ENCODE measurements around the gene CDKN2B-AS1. TPM values are rescaled to one million over a fixed set of nuclear protein-coding genes. Genes with fewer than 3 reads are reported as not detected.

Gene CDKN2B-AS1
- total RNA-seq, 4 donors from 2014 or later, result 0.38 to 0.56 TPM; not detected in 2

DNA sequence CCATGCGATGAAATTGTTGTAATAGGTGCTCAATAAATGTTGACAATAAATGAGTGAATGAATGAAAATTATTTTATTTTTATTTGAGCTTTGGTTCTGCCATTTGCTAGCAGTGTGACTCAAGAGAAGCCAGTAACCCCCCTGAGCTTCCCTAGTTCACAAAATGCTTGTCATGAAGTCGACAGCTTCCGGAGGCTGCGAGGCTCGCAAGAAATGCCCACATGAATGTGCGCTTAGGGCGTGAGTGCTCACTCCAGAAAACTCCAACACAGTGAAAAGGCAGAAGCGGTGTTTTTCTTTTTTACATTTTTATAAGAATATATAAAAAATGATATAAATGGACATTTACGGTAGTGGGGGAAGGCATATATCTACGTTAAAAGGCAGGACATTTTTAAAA, 26.9 kb upstream of the CDKN2B-AS1 start:
- Histone ChIP-seq H3K27ac (no peak overlapping the region), H3K36me3 (no peaks in the 10 kb centered on the region), H3K27me3 (peaks cover 71% of the 10 kb centered on the region), H3K4me3 (replicated peaks in 1 of 3) (no peak overlapping the region), H3K4me1 (peaks cover 5 to 14% of the 10 kb centered on the region in 2 donors), H3K9me3 (no peaks in the 10 kb centered on the region)
- WGBS, 2 donors, result 21 to 25% methylated on average over 10 of the region's 10 CpGs
- intact Hi-C loops (cut with DNase I), result no loop called here
- TF ChIP-seq POLR2A (IDR thresholded peaks at IDR 0.05), result no peak
- TF ChIP-seq, protein P1, sequence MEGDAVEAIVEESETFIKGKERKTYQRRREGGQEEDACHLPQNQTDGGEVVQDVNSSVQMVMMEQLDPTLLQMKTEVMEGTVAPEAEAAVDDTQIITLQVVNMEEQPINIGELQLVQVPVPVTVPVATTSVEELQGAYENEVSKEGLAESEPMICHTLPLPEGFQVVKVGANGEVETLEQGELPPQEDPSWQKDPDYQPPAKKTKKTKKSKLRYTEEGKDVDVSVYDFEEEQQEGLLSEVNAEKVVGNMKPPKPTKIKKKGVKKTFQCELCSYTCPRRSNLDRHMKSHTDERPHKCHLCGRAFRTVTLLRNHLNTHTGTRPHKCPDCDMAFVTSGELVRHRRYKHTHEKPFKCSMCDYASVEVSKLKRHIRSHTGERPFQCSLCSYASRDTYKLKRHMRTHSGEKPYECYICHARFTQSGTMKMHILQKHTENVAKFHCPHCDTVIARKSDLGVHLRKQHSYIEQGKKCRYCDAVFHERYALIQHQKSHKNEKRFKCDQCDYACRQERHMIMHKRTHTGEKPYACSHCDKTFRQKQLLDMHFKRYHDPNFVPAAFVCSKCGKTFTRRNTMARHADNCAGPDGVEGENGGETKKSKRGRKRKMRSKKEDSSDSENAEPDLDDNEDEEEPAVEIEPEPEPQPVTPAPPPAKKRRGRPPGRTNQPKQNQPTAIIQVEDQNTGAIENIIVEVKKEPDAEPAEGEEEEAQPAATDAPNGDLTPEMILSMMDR (IDR thresholded peaks at IDR 0.05), result no peak
- no peak for DNase-seq

DNA sequence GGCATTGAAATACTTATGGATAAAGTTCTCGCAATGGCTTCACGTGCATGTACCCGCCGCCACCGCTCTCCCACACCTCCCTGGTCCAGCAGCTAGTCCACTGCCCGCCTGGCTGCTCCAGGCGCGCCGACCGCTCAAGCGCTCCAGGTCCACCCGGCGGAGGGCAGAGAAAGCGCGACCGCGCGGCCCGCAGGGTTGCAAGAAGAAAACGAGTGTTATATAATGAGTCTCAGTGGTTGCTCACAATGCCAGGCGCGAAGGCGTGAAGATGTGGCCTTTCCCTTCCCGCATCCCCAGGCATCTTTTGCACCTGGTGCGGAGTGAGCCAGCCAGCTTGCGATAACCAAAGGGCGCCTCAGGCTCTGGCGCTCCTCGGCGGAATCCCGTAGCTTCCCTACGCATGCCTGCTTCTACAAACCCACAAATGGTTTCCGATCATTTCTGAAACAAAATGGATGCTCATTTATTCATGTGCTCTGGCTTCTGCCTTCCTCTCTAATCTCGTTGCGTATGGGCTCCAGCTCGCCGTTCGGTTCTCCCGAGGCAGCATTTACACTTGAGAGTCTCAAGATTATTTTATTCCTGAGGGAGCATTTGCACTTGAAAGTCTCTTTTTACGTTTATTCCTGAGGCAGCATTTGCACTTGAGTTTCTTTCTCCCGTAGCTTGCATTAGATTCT, 26.1 kb upstream of the CDKN2B-AS1 start:
- DNase-seq, result no peak
- Histone ChIP-seq H3K27me3 (peaks cover 77% of the 10 kb centered on the region), H3K4me3 (replicated peaks in 1 of 3) (no peak overlapping the region), H3K9me3 (no peaks in the 10 kb centered on the region), H3K4me1 (peaks cover 5 to 14% of the 10 kb centered on the region in 2 donors), H3K27ac (no peak overlapping the region), H3K36me3 (no peaks in the 10 kb centered on the region)
- WGBS, 2 donors, result 7 to 10% methylated on average over 38 to 41 of the region's 41 CpGs
- TF ChIP-seq, protein P1 (IDR thresholded peaks at IDR 0.05), result no peak
- TF ChIP-seq POLR2A (IDR thresholded peaks at IDR 0.05), result no peak
- intact Hi-C loops (cut with DNase I), result no loop called here

DNA sequence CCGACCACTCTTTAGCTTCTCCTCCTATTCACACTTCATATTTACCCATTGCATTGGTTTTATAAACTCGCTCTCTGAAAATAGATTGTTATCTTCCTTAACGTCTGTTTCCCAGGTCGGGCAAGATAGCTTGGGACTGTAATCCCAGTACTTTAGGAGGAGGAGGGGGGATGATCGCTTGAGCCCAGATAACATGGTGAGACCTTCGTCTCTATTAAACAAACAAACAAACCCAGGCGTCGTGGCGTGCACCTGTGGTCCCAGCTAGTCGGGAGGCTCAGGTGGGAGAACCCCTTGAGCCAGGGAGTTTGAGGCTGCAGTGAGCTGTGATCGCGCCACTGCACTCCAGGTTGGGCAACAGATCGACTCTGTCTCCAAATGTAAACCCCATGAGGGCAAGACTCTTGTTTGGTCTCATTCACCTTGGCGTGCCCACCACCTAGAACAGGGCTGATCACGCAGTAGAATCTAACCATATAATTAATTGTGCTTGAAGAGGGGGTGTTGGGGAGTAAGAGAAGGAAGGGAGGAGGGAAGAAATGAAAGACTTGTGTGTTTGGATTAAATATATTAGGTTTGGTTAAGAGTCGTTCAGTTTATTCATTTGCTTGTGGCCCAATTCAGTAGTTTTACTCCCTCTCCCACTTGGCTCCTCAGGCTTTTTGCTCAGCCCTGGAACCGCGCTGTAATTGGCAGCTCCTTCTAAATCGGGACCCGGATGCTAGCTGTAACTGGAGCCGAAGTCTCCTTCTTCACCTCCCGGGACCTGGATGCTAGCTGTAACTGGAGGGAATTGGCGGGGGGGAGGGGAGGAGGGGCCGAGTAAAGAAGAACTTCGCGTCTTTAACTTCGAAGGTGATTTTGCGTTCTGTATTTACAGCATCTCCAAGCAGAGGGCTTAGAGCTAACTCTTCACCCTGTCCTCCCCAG, 25.3 kb upstream of the CDKN2B-AS1 start:
- Histone ChIP-seq H3K36me3 (no peaks in the 10 kb centered on the region), H3K27me3 (peaks cover 85% of the 10 kb centered on the region)
- 12 to 15% methylated on average over 28 of the region's 28 CpGs for WGBS, 2 donors

DNA sequence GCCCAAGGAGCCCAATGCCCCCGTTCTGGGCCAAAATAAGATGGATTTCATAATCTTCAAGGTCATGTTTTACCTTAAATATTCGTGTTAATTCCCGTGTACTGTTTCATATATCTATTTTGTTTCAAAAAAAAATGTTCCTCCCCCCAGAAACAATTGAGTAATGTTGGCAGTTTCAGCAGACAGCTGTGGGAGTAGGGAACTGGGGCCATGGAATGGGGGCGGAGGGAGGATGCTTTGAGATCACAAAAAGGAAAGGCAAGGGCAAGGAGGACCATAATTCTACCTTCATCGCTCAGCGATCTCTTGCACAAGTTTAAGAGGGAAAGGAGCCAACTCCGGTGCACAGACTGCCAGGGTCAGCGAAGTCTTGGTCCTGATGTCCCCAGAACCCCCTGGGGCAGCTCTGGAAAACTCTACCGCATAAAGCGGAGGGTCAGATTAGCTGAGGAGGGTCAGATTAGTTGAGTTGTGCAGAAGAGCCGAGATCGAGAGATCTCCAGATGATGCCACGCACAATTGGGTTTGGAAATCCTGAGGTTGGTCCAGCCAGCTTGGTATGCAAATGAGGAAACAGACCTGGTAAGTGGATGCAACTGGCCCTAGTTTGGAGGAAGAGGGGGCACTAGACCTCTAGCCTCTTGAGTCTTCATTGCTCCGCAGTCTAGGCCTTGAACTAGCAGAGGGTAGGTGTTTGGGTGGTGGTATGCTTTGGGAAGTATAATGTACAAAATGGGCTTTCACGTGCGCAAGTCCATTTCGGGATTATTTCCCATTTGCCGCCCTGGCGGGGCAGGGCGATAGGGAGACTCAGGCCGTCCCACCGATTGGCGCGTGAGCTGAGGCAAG, 24.4 kb upstream of the CDKN2B-AS1 start:
- H3K27ac ChIP-seq, result no peak overlapping the region
- no peak for DNase-seq
- peaks cover 10 to 20% of the 10 kb centered on the region in 2 donors for H3K4me1 ChIP-seq
- H3K27me3 ChIP-seq, result peaks cover 86% of the 10 kb centered on the region
- WGBS, 2 donors, result 14 to 16% methylated on average over 21 to 24 of the region's 24 CpGs
- H3K4me3 ChIP-seq (replicated peaks in 1 of 3), result no peak overlapping the region
- H3K9me3 ChIP-seq, result no peaks in the 10 kb centered on the region
- no peaks in the 10 kb centered on the region for H3K36me3 ChIP-seq
- intact Hi-C loops (cut with DNase I), result loop anchor here (10.0 kb wide), 1 partner anchor 55 kb away; no protein-coding TSS in a partner anchor
- TF ChIP-seq, protein P1 (IDR thresholded peaks at IDR 0.05), result no peak
- no peak for TF ChIP-seq POLR2A (IDR thresholded peaks at IDR 0.05)

More for the DNA sequence above, 25.3 kb upstream of the CDKN2B-AS1 start:
- TF ChIP-seq, protein P1 (IDR thresholded peaks at IDR 0.05), result no peak
- TF ChIP-seq POLR2A (IDR thresholded peaks at IDR 0.05), result no peak
- Histone ChIP-seq H3K9me3 (no peaks in the 10 kb centered on the region), H3K27ac (no peak overlapping the region), H3K4me1 (peaks cover 5 to 15% of the 10 kb centered on the region in 2 donors), H3K4me3 (replicated peaks in 1 of 3) (no peak overlapping the region)
- DNase-seq, result no peak
- intact Hi-C loops (cut with DNase I), result no loop called here
